ENCODE measurements around the gene GXYLT2. TPM values are rescaled to one million over a fixed set of nuclear protein-coding genes. Genes with fewer than 3 reads are reported as not detected.
A peak's percentile ranks its signal among the peaks of the same experiment; 100 is the strongest.

Gene GXYLT2
- total and polyA plus RNA-seq, 2 of the 13 experiments (the other 11 are each of a cell fraction or from before 2014, with no cell fraction given), result 4.3 to 6.9 TPM

DNA sequence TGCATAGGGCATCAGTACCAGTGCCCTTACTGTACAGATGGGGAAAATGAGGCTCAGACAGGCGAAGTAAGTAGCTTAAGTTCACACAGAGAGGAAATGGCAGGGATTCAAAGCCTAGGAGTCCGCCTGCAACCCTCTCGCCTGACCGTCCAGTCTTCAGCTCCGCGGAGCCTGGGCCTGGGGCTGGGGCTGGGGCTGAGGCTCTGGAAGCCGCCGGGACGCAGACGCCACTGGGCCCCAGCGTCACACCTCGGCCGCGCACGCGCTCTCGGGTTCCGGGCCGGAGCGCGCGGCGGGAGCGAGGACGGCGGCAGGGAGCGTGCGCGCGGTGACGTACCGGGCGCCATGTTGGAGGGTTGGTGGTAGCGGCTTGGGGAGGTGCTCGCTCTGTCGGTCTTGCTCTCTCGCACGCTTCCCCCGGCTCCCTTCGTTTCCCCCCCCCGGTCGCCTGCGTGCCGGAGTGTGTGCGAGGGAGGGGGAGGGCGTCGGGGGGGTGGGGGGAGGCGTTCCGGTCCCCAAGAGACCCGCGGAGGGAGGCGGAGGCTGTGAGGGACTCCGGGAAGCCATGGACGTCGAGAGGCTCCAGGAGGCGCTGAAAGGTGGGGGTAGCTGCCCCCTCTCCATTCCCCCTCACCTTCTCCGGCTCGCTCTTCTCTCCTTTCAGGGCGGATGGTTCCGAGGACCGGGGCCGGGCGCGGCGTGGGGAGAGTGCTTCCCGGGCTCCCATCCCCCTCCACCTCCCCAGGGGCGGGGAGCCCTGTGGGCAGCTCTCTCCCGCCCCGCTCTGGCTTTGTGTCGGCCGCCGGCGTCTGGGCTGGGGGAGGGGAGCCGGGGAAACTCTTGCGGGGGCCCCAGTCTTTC lies 108.9 kb downstream of the GXYLT2 start, which contains the start of gene PPP4R2 (continued):
- TF ChIP-seq, protein P1, sequence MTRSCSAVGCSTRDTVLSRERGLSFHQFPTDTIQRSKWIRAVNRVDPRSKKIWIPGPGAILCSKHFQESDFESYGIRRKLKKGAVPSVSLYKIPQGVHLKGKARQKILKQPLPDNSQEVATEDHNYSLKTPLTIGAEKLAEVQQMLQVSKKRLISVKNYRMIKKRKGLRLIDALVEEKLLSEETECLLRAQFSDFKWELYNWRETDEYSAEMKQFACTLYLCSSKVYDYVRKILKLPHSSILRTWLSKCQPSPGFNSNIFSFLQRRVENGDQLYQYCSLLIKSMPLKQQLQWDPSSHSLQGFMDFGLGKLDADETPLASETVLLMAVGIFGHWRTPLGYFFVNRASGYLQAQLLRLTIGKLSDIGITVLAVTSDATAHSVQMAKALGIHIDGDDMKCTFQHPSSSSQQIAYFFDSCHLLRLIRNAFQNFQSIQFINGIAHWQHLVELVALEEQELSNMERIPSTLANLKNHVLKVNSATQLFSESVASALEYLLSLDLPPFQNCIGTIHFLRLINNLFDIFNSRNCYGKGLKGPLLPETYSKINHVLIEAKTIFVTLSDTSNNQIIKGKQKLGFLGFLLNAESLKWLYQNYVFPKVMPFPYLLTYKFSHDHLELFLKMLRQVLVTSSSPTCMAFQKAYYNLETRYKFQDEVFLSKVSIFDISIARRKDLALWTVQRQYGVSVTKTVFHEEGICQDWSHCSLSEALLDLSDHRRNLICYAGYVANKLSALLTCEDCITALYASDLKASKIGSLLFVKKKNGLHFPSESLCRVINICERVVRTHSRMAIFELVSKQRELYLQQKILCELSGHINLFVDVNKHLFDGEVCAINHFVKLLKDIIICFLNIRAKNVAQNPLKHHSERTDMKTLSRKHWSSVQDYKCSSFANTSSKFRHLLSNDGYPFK (CRISPR knock-in tag; IDR thresholded peaks at IDR 0.05; ENCODE audit: borderline replicate concordance), result peak; percentile 37; the same call in 1 of the 2 replicates
- TF ChIP-seq, protein P2, sequence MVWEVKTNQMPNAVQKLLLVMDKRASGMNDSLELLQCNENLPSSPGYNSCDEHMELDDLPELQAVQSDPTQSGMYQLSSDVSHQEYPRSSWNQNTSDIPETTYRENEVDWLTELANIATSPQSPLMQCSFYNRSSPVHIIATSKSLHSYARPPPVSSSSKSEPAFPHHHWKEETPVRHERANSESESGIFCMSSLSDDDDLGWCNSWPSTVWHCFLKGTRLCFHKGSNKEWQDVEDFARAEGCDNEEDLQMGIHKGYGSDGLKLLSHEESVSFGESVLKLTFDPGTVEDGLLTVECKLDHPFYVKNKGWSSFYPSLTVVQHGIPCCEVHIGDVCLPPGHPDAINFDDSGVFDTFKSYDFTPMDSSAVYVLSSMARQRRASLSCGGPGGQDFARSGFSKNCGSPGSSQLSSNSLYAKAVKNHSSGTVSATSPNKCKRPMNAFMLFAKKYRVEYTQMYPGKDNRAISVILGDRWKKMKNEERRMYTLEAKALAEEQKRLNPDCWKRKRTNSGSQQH (CRISPR knock-in tag; IDR thresholded peaks at IDR 0.05; ENCODE audit: low read depth), result peak; percentile 67
- TF ChIP-seq, protein P3, sequence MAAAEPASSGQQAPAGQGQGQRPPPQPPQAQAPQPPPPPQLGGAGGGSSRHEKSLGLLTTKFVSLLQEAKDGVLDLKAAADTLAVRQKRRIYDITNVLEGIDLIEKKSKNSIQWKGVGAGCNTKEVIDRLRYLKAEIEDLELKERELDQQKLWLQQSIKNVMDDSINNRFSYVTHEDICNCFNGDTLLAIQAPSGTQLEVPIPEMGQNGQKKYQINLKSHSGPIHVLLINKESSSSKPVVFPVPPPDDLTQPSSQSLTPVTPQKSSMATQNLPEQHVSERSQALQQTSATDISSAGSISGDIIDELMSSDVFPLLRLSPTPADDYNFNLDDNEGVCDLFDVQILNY (CRISPR knock-in tag; conservative IDR thresholded peaks at IDR 0.05), result peak; percentile 74
- TF ChIP-seq, protein P4, sequence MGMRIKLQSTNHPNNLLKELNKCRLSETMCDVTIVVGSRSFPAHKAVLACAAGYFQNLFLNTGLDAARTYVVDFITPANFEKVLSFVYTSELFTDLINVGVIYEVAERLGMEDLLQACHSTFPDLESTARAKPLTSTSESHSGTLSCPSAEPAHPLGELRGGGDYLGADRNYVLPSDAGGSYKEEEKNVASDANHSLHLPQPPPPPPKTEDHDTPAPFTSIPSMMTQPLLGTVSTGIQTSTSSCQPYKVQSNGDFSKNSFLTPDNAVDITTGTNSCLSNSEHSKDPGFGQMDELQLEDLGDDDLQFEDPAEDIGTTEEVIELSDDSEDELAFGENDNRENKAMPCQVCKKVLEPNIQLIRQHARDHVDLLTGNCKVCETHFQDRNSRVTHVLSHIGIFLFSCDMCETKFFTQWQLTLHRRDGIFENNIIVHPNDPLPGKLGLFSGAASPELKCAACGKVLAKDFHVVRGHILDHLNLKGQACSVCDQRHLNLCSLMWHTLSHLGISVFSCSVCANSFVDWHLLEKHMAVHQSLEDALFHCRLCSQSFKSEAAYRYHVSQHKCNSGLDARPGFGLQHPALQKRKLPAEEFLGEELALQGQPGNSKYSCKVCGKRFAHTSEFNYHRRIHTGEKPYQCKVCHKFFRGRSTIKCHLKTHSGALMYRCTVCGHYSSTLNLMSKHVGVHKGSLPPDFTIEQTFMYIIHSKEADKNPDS (CRISPR knock-in tag; IDR thresholded peaks at IDR 0.05), result no peak
- TF ChIP-seq DR1 (CRISPR knock-in tag; IDR thresholded peaks at IDR 0.05), result peak; percentile 12; the same call in 1 of the 2 replicates
- no peak for TF ChIP-seq MAFF (IDR thresholded peaks at IDR 0.05; ENCODE audit: low read depth, low read length)
- no peak for TF ChIP-seq FOXJ3 (CRISPR knock-in tag; IDR thresholded peaks at IDR 0.05; ENCODE audit: borderline replicate concordance)
- TF ChIP-seq ZBTB8A (CRISPR knock-in tag; IDR thresholded peaks at IDR 0.05; ENCODE audit: borderline replicate concordance, low read depth), result no peak
- 0 out of 2 replicates have a peak, but pooled peaks have one; percentile 40 for TF ChIP-seq RFXAP (CRISPR knock-in tag; IDR thresholded peaks at IDR 0.05; ENCODE audit: borderline replicate concordance)
- peak; percentile 94 for TF ChIP-seq PRPF4 (IDR thresholded peaks at IDR 0.05; ENCODE audit: low read depth, low read length, poor library complexity, severe bottlenecking)
- TF ChIP-seq KLF6 (CRISPR knock-in tag; IDR thresholded peaks at IDR 0.05), result peak; percentile 74; the same call in 1 of the 2 replicates
- no peak for TF ChIP-seq HNF4A (CRISPR knock-in tag; IDR thresholded peaks at IDR 0.05)
- TF ChIP-seq, protein P5, sequence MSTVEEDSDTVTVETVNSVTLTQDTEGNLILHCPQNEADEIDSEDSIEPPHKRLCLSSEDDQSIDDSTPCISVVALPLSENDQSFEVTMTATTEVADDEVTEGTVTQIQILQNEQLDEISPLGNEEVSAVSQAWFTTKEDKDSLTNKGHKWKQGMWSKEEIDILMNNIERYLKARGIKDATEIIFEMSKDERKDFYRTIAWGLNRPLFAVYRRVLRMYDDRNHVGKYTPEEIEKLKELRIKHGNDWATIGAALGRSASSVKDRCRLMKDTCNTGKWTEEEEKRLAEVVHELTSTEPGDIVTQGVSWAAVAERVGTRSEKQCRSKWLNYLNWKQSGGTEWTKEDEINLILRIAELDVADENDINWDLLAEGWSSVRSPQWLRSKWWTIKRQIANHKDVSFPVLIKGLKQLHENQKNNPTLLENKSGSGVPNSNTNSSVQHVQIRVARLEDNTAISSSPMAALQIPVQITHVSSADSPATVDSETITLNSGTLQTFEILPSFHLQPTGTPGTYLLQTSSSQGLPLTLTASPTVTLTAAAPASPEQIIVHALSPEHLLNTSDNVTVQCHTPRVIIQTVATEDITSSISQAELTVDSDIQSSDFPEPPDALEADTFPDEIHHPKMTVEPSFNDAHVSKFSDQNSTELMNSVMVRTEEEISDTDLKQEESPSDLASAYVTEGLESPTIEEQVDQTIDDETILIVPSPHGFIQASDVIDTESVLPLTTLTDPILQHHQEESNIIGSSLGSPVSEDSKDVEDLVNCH (CRISPR knock-in tag; IDR thresholded peaks at IDR 0.05), result no peak
- no peak for TF ChIP-seq ZNF451 (CRISPR knock-in tag; IDR thresholded peaks at IDR 0.05)
- TF ChIP-seq PHB2 (IDR thresholded peaks at IDR 0.05; ENCODE audit: partially characterized antibody), result no peak
- TF ChIP-seq KLF11 (CRISPR knock-in tag; IDR thresholded peaks at IDR 0.05), result no peak
- no peak for TF ChIP-seq ZNF615 (CRISPR knock-in tag; IDR thresholded peaks at IDR 0.05; ENCODE audit: borderline replicate concordance)
- peak; percentile 57; the same call in 1 of the 2 replicates for TF ChIP-seq PRMT3 (CRISPR knock-in tag; IDR thresholded peaks at IDR 0.05; ENCODE audit: borderline replicate concordance, low read depth)
- TF ChIP-seq ZNF20 (CRISPR knock-in tag; IDR thresholded peaks at IDR 0.05), result no peak

All from HepG2 (cell line).